IPS-15b (cell line): ENCODE data around the gene ZNF366.

Experiments
- H3K27me3 ChIP-seq: one replicate; pipeline ENCODE4 v1.6.1; 2013; ENCODE audit warnings: low read length; ENCODE audit not compliant: control insufficient read depth, insufficient read depth
- H3K36me3 ChIP-seq: one replicate; pipeline ENCODE4 v1.6.1; 2013; ENCODE audit warnings: low read length; ENCODE audit not compliant: control insufficient read depth, insufficient read depth
- H3K4me1 ChIP-seq: one replicate; pipeline ENCODE4 v1.6.1; 2013; ENCODE audit warnings: mild to moderate bottlenecking, low read length; ENCODE audit not compliant: control insufficient read depth, insufficient read depth
- H3K4me3 ChIP-seq: one replicate; pipeline ENCODE4 v1.5.1; 2013; ENCODE audit warnings: low read depth, low read length
- H3K9ac ChIP-seq: one replicate; pipeline ENCODE4 v1.6.1; 2013; ENCODE audit warnings: low read depth, mild to moderate bottlenecking, low read length
- H3K9me3 ChIP-seq: one replicate; pipeline ENCODE4 v1.6.1; 2013; ENCODE audit warnings: mild to moderate bottlenecking, low read length; ENCODE audit not compliant: control insufficient read depth, insufficient read depth

The ZNF366 gene

GRCh38 chr5:72518001-72518683 is 10.9 kb upstream of the ZNF366 start:
- Histone ChIP-seq H3K36me3 (no peaks in the 10 kb centered on the region), H3K4me3 (no peak overlapping the region), H3K4me1 (no peaks in the 10 kb centered on the region), H3K9me3 (no peaks in the 10 kb centered on the region), H3K9ac (no peak overlapping the region), H3K27me3 (no peaks in the 10 kb centered on the region)

- Histone ChIP-seq H3K27me3 (no peaks in the 10 kb centered on the region), H3K4me1 (no peaks in the 10 kb centered on the region), H3K36me3 (no peaks in the 10 kb centered on the region), H3K9ac (no peak overlapping the region), H3K4me3 (no peak overlapping the region), H3K9me3 (no peaks in the 10 kb centered on the region)
These were observed 9.7 kb upstream of the ZNF366 start for GRCh38 chr5:72516916-72517315.

DNA sequence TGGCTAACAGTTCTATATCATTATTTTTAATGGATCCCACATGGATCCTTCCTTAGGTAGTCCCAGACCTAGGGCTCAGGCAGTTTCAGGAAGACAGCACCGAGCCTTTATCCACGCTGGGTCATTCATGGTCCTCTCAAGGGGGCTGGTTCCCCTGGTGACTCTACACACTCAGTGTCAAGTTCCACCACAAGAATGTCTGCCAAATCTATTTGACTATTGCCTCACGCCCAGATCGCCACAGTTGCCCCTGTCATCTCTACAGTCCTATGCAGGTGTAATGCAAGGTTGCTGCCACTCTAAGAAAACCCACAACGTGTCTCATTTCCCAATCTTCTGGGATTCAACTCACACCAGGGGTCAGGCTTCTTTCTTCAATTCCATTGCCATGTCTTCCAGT is 8.0 kb upstream of the ZNF366 start:
- Histone ChIP-seq H3K4me1 (no peaks in the 10 kb centered on the region), H3K36me3 (no peaks in the 10 kb centered on the region), H3K9me3 (no peaks in the 10 kb centered on the region), H3K4me3 (no peak overlapping the region), H3K9ac (no peak overlapping the region), H3K27me3 (no peaks in the 10 kb centered on the region)

DNA sequence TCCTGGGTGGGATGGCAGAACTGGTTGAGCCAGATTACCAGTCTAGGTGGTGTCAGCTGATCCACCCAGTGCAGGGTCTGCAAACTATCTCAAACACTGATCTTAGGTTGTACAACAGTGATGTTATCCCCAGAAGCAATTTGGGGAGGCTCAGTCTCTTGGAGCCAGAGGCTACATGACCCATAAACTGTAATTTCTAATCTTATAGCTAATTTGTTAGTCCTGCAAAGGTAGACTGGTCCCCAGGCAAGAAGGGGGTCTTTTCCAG is 5.3 kb upstream of the ZNF366 start:
- Histone ChIP-seq H3K27me3 (no peaks in the 10 kb centered on the region), H3K36me3 (no peaks in the 10 kb centered on the region), H3K9me3 (no peaks in the 10 kb centered on the region), H3K9ac (no peak overlapping the region), H3K4me1 (no peaks in the 10 kb centered on the region), H3K4me3 (no peak overlapping the region)

DNA sequence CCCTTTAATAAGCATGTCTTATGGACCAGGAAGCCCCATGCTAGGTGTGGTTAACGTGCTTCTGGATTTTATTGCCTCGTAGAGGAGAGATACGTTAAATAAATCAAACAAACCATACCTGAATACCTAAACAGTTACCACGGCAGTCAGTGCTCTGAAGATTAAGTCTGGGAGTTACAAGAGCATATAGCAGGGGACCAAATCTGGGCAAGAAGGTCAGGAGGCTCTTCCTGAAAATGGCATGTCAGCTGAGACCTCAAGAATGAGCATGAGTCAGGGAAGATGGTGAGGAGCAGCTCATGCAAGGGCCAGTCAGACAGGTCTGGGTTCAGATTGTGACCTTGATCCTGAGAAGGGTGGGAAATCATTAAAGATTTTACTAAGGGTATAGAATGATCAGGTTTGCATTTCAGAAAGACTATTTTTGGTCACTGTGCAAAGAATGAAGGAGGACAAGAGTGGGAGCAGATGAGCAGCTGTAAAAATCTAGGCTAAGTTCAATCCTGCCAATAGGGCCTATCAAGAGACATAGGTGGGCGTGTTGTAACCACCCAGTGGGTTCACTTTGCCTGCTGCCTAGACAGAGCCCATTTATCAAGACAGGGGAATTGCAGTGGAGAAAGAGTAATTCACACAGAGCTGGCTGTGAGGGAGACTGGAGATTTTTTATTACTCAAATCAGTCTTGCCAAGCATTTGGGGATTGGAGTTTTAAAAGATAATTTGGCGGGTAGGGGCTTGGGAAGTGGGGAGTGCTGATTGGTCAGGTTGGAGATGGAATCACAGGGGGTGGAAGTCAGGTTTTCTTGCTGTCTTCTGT is 4.8 kb upstream of the ZNF366 start:
- Histone ChIP-seq H3K9ac (no peak overlapping the region), H3K9me3 (no peaks in the 10 kb centered on the region), H3K4me1 (no peaks in the 10 kb centered on the region), H3K4me3 (no peak overlapping the region), H3K27me3 (no peaks in the 10 kb centered on the region), H3K36me3 (no peaks in the 10 kb centered on the region)

GRCh38 chr5:72511366-72511765 is 4.2 kb upstream of the ZNF366 start:
- H3K27me3 ChIP-seq = no peaks in the 10 kb centered on the region
- no peaks in the 10 kb centered on the region for H3K9me3 ChIP-seq
- H3K4me3 ChIP-seq = no peak overlapping the region
- H3K4me1 ChIP-seq = no peaks in the 10 kb centered on the region
- no peaks in the 10 kb centered on the region for H3K36me3 ChIP-seq
- no peak overlapping the region for H3K9ac ChIP-seq

DNA sequence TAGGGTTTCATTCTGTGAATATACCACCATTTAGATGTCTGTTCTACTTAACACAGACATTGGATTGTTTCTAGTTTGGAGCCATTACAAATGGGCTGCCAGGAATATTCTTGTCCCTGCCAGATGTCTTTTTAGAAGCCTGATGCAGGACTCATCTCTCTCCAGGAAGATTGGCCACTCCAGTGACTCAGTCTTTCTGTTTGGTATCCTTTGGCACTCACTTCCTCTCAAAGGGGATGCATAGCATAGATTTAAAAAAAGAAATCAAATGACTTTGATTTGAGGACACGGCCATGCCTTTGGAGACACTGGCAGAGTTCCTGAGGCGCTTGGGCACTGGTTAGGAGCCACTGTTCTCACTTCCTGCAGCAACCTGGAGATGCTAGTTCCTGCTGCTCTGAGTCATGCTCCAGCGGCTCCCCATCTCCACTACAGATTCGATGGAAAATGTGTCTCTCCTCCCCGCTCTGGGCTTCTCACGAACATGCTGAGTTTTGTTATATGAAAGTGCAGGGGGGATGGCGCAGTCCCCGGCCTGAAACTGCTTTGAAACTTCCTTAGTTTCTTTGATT is 3.5 kb upstream of the ZNF366 start:
- H3K9me3 ChIP-seq = no peaks in the 10 kb centered on the region
- H3K9ac ChIP-seq = no peak overlapping the region
- H3K36me3 ChIP-seq = no peaks in the 10 kb centered on the region
- no peaks in the 10 kb centered on the region for H3K27me3 ChIP-seq
- H3K4me3 ChIP-seq = no peak overlapping the region
- H3K4me1 ChIP-seq = peaks cover 1% of the 10 kb centered on the region

DNA sequence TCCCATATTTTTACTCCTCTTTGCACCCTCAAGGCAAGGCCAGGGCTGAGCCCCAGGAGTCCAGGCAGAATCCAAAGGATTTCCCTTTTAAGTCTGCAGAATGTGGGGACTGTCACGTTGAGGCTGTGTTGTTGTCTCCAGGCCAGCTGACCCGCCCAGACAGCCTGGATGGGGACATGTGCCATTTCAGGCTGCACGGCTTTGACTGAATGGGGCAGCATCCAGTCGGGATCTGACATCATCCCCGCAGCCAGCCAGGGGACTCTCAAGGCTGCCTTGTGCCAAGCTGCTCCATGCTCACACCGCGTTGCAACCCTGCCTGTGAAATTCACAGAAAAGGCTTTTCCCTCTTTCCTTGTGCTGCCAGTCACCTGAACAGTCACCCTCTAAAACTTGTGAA is 2.2 kb upstream of the ZNF366 start:
- H3K9ac ChIP-seq = no peak overlapping the region

DNA sequence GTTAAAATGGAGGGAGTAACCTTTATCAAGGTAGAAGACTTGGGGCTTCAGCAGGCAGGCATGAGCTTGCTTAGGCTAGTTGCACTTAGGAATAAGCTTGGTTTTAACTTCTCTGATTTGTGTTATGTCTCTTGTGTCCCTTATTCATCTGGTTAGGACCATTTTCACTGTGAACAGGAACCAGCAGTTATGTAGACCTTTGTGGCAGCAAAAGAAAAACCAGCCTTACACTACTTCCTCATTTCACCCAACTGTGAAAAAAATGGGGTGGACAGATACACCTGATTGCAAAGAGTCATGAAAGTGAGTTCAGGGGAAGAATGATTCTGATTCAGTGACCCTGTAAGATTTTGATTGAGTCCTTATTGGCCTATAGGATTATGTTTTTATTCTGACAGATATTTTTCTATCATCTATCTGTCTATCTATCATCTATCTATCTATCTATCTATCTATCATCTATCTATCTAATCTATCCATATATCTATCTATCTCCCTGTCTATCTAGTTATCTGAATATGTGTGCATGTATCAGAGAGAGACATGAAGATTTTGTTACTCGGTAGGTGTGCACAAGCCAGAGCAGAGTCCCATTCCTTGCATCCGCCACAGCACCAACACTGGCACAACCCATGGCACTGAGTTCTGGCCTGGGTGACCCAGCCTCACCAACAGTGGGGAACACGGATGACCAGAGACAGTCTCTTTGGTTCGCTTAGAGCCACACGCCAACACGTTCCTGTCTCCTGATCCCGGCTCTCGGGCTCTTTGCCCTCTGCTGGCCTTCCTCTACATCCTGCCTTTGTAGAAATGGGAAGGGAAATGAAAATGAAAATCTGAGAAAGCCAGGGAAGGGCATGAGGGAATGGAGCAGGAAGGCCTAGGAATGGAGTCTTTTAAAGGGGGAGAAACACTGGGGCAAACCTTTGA is 1.3 kb upstream of the ZNF366 start:
- peaks cover 7% of the 10 kb centered on the region for H3K4me1 ChIP-seq
- no peaks in the 10 kb centered on the region for H3K27me3 ChIP-seq
- H3K9me3 ChIP-seq = no peaks in the 10 kb centered on the region
- H3K4me3 ChIP-seq = no peak overlapping the region
- H3K9ac ChIP-seq = no peak overlapping the region
- no peaks in the 10 kb centered on the region for H3K36me3 ChIP-seq

More for the DNA sequence above, 2.2 kb upstream of the ZNF366 start:
- no peak overlapping the region for H3K4me3 ChIP-seq
- H3K9me3 ChIP-seq = no peaks in the 10 kb centered on the region
- H3K36me3 ChIP-seq = no peaks in the 10 kb centered on the region
- no peaks in the 10 kb centered on the region for H3K27me3 ChIP-seq
- H3K4me1 ChIP-seq = peaks cover 7% of the 10 kb centered on the region

GRCh38 chr5:72507907-72508238 is 663 bp upstream of the ZNF366 start:
- H3K4me3 ChIP-seq = no peak overlapping the region
- no peaks in the 10 kb centered on the region for H3K36me3 ChIP-seq
- no peaks in the 10 kb centered on the region for H3K27me3 ChIP-seq
- no peak overlapping the region for H3K9ac ChIP-seq
- peaks cover 7% of the 10 kb centered on the region for H3K4me1 ChIP-seq
- H3K9me3 ChIP-seq = no peaks in the 10 kb centered on the region

DNA sequence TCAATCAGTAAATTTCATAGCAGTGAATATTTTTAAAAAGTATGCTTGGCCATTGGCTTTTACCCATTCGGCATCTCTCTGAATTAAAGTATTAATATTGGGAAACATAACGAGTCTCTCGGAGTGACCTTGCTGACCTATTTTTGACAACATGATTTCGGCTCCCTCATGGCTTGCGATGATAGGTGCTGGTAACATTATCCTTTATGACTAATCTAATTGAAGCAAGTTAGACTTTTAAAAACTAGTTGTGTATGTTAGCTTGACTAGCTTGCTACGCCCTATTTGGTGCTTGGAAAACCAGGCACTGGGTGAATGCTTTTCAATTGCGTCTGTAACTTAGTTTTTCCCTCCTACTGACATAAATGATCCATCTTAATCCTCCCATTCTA is 1.1 kb downstream of the ZNF366 start:
- no peaks in the 10 kb centered on the region for H3K36me3 ChIP-seq
- H3K9ac ChIP-seq = no peak overlapping the region
- no peaks in the 10 kb centered on the region for H3K9me3 ChIP-seq
- H3K4me1 ChIP-seq = peaks cover 7% of the 10 kb centered on the region
- H3K4me3 ChIP-seq = no peak overlapping the region
- no peaks in the 10 kb centered on the region for H3K27me3 ChIP-seq
